Measurements from ENCODE around the gene LUC7L2. TPM values are rescaled to one million over a fixed set of nuclear protein-coding genes. Genes with fewer than 3 reads are reported as not detected.
"Not testable (repeated sequence)": the region's sequence is repeated elsewhere in the genome, so short reads cannot be mapped to it uniquely, and the experiment has no call there.

The LUC7L2 gene
- total and polyA plus RNA-seq, 11 donors: 29.4 to 55.4 (median 46.2) TPM

GRCh38 chr7:139351027-139351426, 8.7 kb upstream of the LUC7L2 start:
- Histone ChIP-seq H3K9me3 (no peaks in the 10 kb centered on the region), H3K4me1 (no peaks in the 10 kb centered on the region), H3K36me3 (peaks cover 0 to 53% (median 29%) of the 10 kb centered on the region in 9 donors), H3K4me3 (no peak overlapping the region), H3K27me3 (no peaks in the 10 kb centered on the region), H3K27ac (no peak overlapping the region)
- TF ChIP-seq CTCF (IDR thresholded peaks at IDR 0.05): no peak
- no peak for TF ChIP-seq POLR2A (IDR thresholded peaks at IDR 0.05)
- no peak for DNase-seq
- intact Hi-C loops (cut with DNase I): no loop called here
- 71 to 85% (median 82%) methylated on average over 2 of the region's 2 CpGs for WGBS, 4 donors
- ATAC-seq: no peak

GRCh38 chr7:139354729-139355128, 5.0 kb upstream of the LUC7L2 start:
- 96 to 98% (median 97%) methylated on average over 2 of the region's 2 CpGs for WGBS, 4 donors
- H3K27ac ChIP-seq: no peak overlapping the region
- peaks cover 0 to 12% (median 2%) of the 10 kb centered on the region in 12 donors for H3K4me1 ChIP-seq
- DNase-seq (no peak), ATAC-seq (no peak)
- no peak overlapping the region for H3K4me3 ChIP-seq
- H3K36me3 ChIP-seq: peaks cover 0 to 16% (median 5%) of the 10 kb centered on the region in 9 donors
- no peak for TF ChIP-seq CTCF (IDR thresholded peaks at IDR 0.05)
- TF ChIP-seq POLR2A (IDR thresholded peaks at IDR 0.05): no peak
- no peaks in the 10 kb centered on the region for H3K9me3 ChIP-seq
- no peaks in the 10 kb centered on the region for H3K27me3 ChIP-seq
- intact Hi-C loops (cut with DNase I): no loop called here

- 97 to 98% (median 98%) methylated on average over 1 of the region's 1 CpG for WGBS, 4 donors
- Histone ChIP-seq H3K27ac (no peak overlapping the region), H3K9me3 (no peaks in the 10 kb centered on the region), H3K4me1 (peaks cover 0 to 12% (median 2%) of the 10 kb centered on the region in 12 donors), H3K4me3 (no peak overlapping the region), H3K36me3 (peaks cover 0 to 16% (median 2%) of the 10 kb centered on the region in 9 donors), H3K27me3 (no peaks in the 10 kb centered on the region)
- DNase-seq (no peak), ATAC-seq (no peak)
- intact Hi-C loops (cut with DNase I): no loop called here
- TF ChIP-seq POLR2A (IDR thresholded peaks at IDR 0.05) (no peak), CTCF (IDR thresholded peaks at IDR 0.05) (no peak)
Observed at GRCh38 chr7:139355320-139355719, 4.4 kb upstream of the LUC7L2 start.

GRCh38 chr7:139357729-139358506, 1.8 kb upstream of the LUC7L2 start:
- DNase-seq, H3K27me3 ChIP-seq, H3K36me3 ChIP-seq, H3K9me3 ChIP-seq, ATAC-seq: not testable (repeated sequence)
- H3K4me1 ChIP-seq: peaks cover 0 to 33% (median 22%) of the 10 kb centered on the region in 12 donors
- 92 to 95% (median 93%) methylated on average over 27 of the region's 27 CpGs for WGBS, 4 donors
- intact Hi-C loops (cut with DNase I): loop anchor here in 2 of 10 donors (2.0 kb wide), 2 partner anchors 15 to 17 kb away; partner anchors contain the start of gene FMC1 (in 1 of the 2)
- peak overlapping the region in 9 of 12 donors; percentile 83 to 100 (median 90) for H3K4me3 ChIP-seq
- peak overlapping the region in 11 of 12 donors; percentile 98 to 100 (median 99) for H3K27ac ChIP-seq

All from heart left ventricle (tissue), 16 donors.